GM12873 (cell line): ENCODE measurements around the gene PCED1A.

Experiments used
- CTCF ChIP-seq: IDR thresholded peaks from 2 replicates; pipeline ENCODE4 v1.5.1; 2012; ENCODE audit warnings: low read depth, mild to moderate bottlenecking, moderate library complexity, low read length, control low read depth; ENCODE audit not compliant: insufficient read depth; ENCODE audit errors: missing control alignments

The PCED1A gene

DNA sequence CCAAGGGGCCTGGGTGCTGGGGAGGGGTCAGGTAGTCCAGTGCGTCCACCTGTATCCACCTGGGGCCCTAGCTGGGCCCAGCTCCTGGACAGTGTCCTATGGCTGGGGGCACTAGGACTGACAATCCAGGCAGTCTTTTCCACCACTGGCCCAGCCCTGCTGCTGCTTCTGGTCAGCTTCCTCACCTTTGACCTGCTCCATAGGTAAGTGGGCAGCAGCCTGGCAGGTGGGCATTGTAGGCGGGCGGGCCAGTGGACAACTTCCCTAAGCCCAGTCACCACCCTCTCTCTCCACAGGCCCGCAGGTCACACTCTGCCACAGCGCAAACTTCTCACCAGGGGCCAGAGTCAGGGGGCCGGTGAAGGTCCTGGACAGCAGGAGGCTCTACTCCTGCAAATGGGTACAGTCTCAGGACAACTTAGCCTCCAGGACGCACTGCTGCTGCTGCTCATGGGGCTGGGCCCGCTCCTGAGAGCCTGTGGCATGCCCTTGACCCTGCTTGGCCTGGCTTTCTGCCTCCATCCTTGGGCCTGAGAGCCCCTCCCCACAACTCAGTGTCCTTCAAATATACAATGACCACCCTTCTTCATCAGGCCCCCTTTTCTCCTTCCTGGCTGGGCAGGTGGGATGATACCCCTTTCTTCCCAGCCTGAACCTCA lies 25.1 kb downstream of the PCED1A start:
- no peak for TF ChIP-seq CTCF

DNA sequence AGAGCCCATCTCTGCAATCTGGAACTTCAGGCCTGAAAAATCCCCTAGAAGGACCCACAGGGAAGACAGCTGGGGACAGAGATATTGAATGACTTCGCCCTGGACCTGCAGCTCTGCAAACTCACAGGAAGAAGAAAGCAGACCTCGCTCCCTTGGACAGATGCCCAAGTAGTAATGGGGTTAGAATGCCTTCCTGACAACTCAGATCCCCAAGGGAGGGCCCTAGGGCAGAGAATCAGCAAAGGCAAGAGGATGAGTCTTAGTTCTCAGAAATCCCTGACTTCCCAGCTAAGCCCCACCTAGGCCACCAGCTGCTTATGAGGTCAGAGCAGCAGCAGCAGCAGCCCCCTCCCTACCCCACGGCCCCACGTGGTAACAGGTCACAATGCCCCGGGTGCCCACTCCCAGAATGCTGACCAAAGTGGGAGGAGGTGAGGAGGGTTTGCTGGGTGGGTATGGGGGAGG lies 25.8 kb downstream of the PCED1A start, which contains the start of gene C20orf141:
TSS of gene C20orf141 (plus strand) at position 401 of the 465 bp plus-strand sequence. CDS start 198 bp downstream, outside the sequence.
- TF ChIP-seq CTCF = no peak

- TF ChIP-seq CTCF = no peak
Observed at GRCh38 chr20:2814076-2814475, 26.4 kb downstream of the PCED1A start.

DNA sequence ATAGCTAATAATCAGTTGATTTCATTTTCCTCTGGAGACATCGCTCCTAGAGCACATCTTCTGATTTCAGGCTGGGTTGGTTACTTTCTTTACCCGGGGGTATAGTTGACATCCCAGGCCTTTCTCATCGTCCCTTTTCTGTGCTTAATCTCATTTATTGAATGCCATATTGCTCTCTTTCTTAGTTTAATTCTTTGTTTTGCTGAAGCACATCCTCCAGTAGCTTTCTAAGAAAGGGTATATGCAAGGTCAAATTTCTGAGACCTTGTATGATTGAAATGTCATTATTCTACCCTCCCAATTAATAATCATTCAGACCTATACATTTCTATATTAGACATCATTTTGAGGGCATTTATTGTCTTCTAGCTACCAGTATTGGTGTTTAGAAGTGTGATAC lies 28.3 kb downstream of the PCED1A start:
- no peak for TF ChIP-seq CTCF

GRCh38 chr20:2809690-2810089 lies 30.8 kb downstream of the PCED1A start:
- TF ChIP-seq CTCF = no peak

DNA sequence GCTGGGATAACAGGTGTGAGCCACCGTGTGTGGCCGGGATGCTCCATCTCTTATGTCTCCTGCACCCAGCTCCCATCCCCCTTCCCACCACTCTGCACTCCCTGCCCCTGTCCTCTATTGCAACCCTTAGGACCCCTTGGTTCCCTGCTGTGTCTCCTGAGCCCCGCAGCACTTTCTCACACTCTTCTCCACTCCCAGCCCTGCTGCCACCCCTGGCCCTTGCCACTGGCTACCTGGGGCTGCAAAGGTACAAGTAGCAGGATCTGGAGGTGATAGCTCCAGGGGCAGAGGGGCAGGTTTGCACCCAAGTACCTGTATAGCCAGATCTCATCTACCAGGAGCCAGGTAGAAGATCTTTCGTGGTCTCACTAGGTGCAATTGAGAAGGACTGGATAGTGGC lies 33.4 kb downstream of the PCED1A start:
- TF ChIP-seq CTCF = no peak

GRCh38 chr20:2806351-2806701 lies 34.1 kb downstream of the PCED1A start:
- TF ChIP-seq CTCF = no peak
